Astrocyte (in vitro differentiated cells and primary cell): ENCODE data around the gene CDK4.

Experiments
- EZH2 ChIP-seq: IDR thresholded peaks from 2 replicates; pipeline ENCODE4 v1.6.1; 2012; ENCODE audit warnings: mild to moderate bottlenecking, low read length, inconsistent platforms; ENCODE audit not compliant: insufficient read depth
- TF ChIP-seq, protein P1 (sequence below): IDR thresholded peaks from 2 replicates; pipeline ENCODE4 v1.5.1; 2011; ENCODE audit warnings: low read depth, mild to moderate bottlenecking, inconsistent platforms, low read length, moderate library complexity; ENCODE audit not compliant: insufficient read depth

DNA sequence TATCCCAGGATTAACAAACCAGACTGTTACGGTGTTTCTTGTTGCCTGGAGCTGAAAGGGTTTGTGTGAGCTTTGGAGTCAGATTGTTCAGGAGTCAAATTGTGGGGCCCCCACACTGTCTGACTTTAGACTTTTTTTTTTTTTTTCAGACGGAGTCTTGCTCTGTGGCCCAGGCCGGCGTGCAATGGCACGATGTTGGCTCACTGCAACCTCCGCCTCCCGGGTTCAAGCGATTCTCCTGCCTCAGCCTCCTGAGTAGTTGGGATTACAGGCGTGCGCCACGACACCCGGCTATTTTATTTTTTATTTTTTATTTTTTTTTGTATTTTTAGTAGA is 31.3 kb upstream of the CDK4 start:
- TF ChIP-seq, protein P1, sequence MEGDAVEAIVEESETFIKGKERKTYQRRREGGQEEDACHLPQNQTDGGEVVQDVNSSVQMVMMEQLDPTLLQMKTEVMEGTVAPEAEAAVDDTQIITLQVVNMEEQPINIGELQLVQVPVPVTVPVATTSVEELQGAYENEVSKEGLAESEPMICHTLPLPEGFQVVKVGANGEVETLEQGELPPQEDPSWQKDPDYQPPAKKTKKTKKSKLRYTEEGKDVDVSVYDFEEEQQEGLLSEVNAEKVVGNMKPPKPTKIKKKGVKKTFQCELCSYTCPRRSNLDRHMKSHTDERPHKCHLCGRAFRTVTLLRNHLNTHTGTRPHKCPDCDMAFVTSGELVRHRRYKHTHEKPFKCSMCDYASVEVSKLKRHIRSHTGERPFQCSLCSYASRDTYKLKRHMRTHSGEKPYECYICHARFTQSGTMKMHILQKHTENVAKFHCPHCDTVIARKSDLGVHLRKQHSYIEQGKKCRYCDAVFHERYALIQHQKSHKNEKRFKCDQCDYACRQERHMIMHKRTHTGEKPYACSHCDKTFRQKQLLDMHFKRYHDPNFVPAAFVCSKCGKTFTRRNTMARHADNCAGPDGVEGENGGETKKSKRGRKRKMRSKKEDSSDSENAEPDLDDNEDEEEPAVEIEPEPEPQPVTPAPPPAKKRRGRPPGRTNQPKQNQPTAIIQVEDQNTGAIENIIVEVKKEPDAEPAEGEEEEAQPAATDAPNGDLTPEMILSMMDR, result no peak
- TF ChIP-seq EZH2, result no peak
